ENCODE results near the gene KYNU. TPM values are rescaled to one million over a fixed set of nuclear protein-coding genes. Genes with fewer than 3 reads are reported as not detected.
A peak's percentile ranks its signal among the peaks of the same experiment; 100 is the strongest.
"Not testable (repeated sequence)": the region's sequence is repeated elsewhere in the genome, so short reads cannot be mapped to it uniquely, and the experiment has no call there.

KYNU gene
- total RNA-seq, 1 experiment from 2014 or later = not detected

- Histone ChIP-seq H3K36me3 (no peaks in the 10 kb centered on the region), H3K27ac (no peak overlapping the region), H3K9me3 (replicated peaks) (no peaks in the 10 kb centered on the region), H3K27me3 (replicated peaks) (no peaks in the 10 kb centered on the region), H3K4me3 (no peak overlapping the region), H3K4me1 (replicated peaks) (no peaks in the 10 kb centered on the region)
- DNase-seq (ENCODE audit: low read depth in 1 of 2, low spot score in 2 of 2) = no peak
Measured at GRCh38 chr2:142993771-142994170, 116.3 kb downstream of the KYNU start.

DNA sequence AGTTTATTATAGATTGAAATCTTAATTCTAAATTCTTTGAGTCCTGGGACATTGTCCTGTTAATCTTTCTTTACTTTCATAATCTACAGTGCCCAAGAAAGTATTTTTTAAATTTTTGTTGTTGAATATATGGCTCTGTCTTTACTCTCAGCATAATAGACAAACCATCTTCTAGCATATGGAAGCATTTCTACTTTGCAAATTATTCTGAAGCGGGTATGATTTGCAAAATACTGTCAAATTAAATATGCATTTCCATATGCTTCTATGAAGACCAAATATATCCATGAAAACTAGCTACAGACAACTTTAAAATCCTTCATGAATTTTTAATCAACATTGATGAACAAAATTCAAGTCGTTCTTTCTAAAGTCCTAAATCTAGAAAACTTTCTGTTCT is 117.2 kb downstream of the KYNU start:
- H3K27me3 ChIP-seq (replicated peaks) = no peaks in the 10 kb centered on the region
- no peak overlapping the region for H3K27ac ChIP-seq
- no peaks in the 10 kb centered on the region for H3K9me3 ChIP-seq (replicated peaks)
- no peaks in the 10 kb centered on the region for H3K4me1 ChIP-seq (replicated peaks)
- no peak for DNase-seq (ENCODE audit: low read depth in 1 of 2, low spot score in 2 of 2)
- no peaks in the 10 kb centered on the region for H3K36me3 ChIP-seq
- H3K4me3 ChIP-seq = no peak overlapping the region

DNA sequence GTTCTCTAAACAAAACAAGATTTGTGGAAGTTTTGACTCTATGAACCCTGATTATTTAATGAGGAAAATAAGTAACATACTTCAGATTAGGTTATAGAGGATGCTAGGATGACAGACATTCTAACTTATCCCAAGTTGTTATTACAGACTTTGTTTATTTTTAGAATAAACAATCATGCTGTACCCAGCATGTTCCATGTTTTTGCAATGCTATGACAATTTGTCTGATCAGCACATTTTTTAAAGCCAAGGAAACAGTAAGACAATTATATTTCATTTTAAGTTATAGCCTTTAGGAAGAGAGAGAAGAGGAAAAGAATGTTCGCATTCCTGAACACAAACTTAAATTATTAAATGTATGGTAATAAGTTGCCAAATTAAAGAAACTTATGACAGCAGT is 119.8 kb downstream of the KYNU start:
- H3K27ac ChIP-seq = no peak overlapping the region
- H3K4me1 ChIP-seq (replicated peaks) = no peaks in the 10 kb centered on the region
- H3K36me3 ChIP-seq = no peaks in the 10 kb centered on the region
- no peaks in the 10 kb centered on the region for H3K27me3 ChIP-seq (replicated peaks)
- no peaks in the 10 kb centered on the region for H3K9me3 ChIP-seq (replicated peaks)
- DNase-seq (ENCODE audit: low read depth in 1 of 2, low spot score in 2 of 2) = no peak
- H3K4me3 ChIP-seq = no peak overlapping the region

- Histone ChIP-seq H3K4me1 (replicated peaks) (no peaks in the 10 kb centered on the region), H3K4me3 (no peak overlapping the region), H3K27ac (no peak overlapping the region), H3K9me3 (replicated peaks) (no peaks in the 10 kb centered on the region), H3K27me3 (replicated peaks) (no peaks in the 10 kb centered on the region), H3K36me3 (no peaks in the 10 kb centered on the region)
- no peak for DNase-seq (ENCODE audit: low read depth in 1 of 2, low spot score in 2 of 2)
Measured at GRCh38 chr2:143000599-143000998, 123.1 kb downstream of the KYNU start.

DNA sequence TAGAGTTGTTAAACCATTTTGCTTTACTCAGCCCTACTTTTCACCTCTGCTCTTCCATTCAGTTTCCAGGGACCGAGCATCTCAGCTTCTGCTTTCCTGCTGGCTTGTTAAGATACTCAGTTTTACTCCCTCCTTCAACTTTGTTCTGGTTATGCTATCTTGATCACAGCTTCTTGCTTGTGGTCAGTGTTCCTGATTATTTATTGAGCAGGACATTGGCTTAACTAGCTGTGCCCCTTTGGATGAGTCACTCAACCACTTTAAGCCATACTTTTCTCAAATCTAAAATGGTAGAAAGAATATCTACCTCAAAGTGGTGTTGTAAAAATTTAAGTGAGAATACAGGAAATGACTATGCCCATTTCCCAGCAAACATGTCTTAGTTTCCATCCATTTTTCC is 124.0 kb downstream of the KYNU start:
- H3K4me1 ChIP-seq (replicated peaks) = no peaks in the 10 kb centered on the region
- H3K9me3 ChIP-seq (replicated peaks) = no peaks in the 10 kb centered on the region
- H3K27me3 ChIP-seq (replicated peaks) = no peaks in the 10 kb centered on the region
- no peak for DNase-seq (ENCODE audit: low read depth in 1 of 2, low spot score in 2 of 2)
- no peak overlapping the region for H3K27ac ChIP-seq
- H3K36me3 ChIP-seq = no peaks in the 10 kb centered on the region
- no peak overlapping the region for H3K4me3 ChIP-seq

DNA sequence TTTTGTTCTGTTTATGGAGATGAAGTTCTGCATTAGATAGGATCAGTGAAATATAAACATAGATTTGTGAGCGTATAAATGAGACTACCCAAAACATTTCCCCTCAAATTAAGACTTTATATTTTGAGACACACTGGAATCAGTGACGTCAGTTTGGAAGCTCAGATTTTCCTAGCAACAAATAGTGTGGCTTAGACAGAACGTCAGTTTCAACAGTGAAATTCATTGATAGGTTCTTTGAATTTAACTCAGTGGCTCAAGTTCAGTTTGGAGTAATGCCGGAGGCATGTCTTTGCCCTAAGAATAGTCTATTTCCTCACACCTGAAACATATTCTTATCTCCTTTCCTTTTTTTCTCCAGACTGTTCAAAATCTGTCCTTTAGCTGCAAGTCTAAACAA is 138.2 kb downstream of the KYNU start:
- no peaks in the 10 kb centered on the region for H3K4me1 ChIP-seq (replicated peaks)
- H3K27me3 ChIP-seq (replicated peaks) = no peaks in the 10 kb centered on the region
- H3K9me3 ChIP-seq (replicated peaks) = no peaks in the 10 kb centered on the region
- no peak overlapping the region for H3K4me3 ChIP-seq
- H3K27ac ChIP-seq = no peak overlapping the region
- no peaks in the 10 kb centered on the region for H3K36me3 ChIP-seq
- DNase-seq (ENCODE audit: low read depth in 1 of 2, low spot score in 2 of 2) = no peak

GRCh38 chr2:143026411-143027054 is 149.1 kb downstream of the KYNU start:
- no peak for DNase-seq (ENCODE audit: low read depth in 1 of 2, low spot score in 2 of 2)
- no peaks in the 10 kb centered on the region for H3K36me3 ChIP-seq
- H3K27me3 ChIP-seq (replicated peaks) = no peaks in the 10 kb centered on the region
- H3K4me1 ChIP-seq (replicated peaks) = no peaks in the 10 kb centered on the region
- no peaks in the 10 kb centered on the region for H3K9me3 ChIP-seq (replicated peaks)
- H3K4me3 ChIP-seq = no peak overlapping the region
- H3K27ac ChIP-seq = no peak overlapping the region

- Histone ChIP-seq H3K9me3 (replicated peaks) (no peaks in the 10 kb centered on the region), H3K36me3 (no peaks in the 10 kb centered on the region), H3K27me3 (replicated peaks) (no peaks in the 10 kb centered on the region), H3K4me1 (replicated peaks) (no peaks in the 10 kb centered on the region), H3K4me3 (no peak overlapping the region), H3K27ac (no peak overlapping the region)
- no peak for DNase-seq (ENCODE audit: low read depth in 1 of 2, low spot score in 2 of 2)
Measured at GRCh38 chr2:143029141-143029540, 151.7 kb downstream of the KYNU start.

DNA sequence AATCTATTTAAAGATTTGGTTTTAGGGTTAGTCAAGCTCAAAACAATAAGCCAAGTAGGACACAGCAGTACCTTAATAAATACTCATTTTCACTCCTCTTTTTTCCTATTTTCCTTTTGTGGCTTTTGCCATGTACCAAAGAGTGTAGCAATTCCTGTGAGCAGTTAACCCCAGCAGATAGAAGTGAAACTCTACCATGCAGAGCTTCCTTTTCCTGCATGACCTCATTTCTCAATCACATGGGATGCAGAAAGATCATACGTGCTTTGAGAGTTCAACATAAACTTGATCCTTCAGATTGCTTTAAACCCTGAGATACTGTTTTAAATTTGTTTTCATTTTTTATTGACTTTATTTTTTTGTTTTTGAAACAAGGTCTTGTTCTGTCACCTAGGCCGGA is 152.7 kb downstream of the KYNU start:
- H3K27me3 ChIP-seq (replicated peaks) = no peaks in the 10 kb centered on the region
- no peak for DNase-seq (ENCODE audit: low read depth in 1 of 2, low spot score in 2 of 2)
- no peaks in the 10 kb centered on the region for H3K36me3 ChIP-seq
- no peak overlapping the region for H3K27ac ChIP-seq
- no peak overlapping the region for H3K4me3 ChIP-seq
- H3K4me1 ChIP-seq (replicated peaks) = no peaks in the 10 kb centered on the region
- no peaks in the 10 kb centered on the region for H3K9me3 ChIP-seq (replicated peaks)

GRCh38 chr2:143034292-143035074 is 157.0 kb downstream of the KYNU start:
- peak; percentile 39 to 65 for DNase-seq (ENCODE audit: low read depth in 1 of 2, low spot score in 2 of 2)
- H3K4me1 ChIP-seq (replicated peaks) = no peaks in the 10 kb centered on the region
- no peak overlapping the region for H3K4me3 ChIP-seq
- H3K36me3 ChIP-seq = no peaks in the 10 kb centered on the region
- H3K9me3 ChIP-seq (replicated peaks) = no peaks in the 10 kb centered on the region
- H3K27ac ChIP-seq = no peak overlapping the region
- H3K27me3 ChIP-seq (replicated peaks) = no peaks in the 10 kb centered on the region

DNA sequence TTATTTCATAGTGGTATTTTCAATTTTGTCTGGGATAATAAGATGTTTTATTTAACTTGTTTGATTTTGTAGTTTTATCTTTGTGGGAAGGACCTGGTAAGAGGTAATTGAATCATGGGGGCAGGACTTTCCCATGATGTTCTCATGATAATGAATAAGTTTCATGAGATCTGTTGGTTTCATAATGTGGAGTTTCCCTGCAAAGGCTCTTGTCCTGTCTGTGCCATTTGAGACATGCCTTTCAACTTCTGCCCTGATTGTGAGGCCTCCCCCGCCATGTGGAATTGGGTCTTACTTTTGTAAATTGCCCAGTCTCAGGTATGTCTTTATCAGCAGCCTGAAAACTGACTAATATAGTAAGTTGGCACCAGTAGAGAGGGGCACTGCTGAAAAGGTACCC is 174.0 kb downstream of the KYNU start:
- no peak overlapping the region for H3K27ac ChIP-seq
- H3K36me3 ChIP-seq = no peaks in the 10 kb centered on the region
- no peaks in the 10 kb centered on the region for H3K4me1 ChIP-seq (replicated peaks)
- DNase-seq (ENCODE audit: low read depth in 1 of 2, low spot score in 2 of 2) = no peak
- H3K4me3 ChIP-seq = no peak overlapping the region
- H3K9me3 ChIP-seq (replicated peaks) = no peaks in the 10 kb centered on the region
- 0 out of 2 replicates have a peak, but pooled peaks cover 4% of the 10 kb centered on the region for H3K27me3 ChIP-seq (replicated peaks)

DNA sequence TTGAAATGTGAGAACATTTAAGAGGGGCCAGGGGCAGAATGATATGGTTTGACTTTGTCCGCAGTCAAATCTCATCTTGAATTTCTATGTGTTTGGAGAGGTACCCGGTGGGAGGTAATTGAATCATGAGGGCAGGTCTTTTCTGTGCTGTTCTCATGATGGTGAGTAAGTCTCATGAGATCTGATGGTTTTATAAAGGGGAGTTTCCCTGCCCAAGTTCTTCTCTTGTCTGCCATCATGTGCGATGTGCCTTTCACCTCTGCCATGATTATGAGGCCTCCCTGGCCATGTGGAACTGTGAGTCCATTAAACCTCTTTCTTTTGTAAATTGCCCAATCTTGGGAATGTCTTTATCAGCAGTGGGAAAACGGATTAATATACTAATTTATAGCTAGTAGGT is 176.0 kb downstream of the KYNU start:
- H3K4me1 ChIP-seq (replicated peaks); H3K36me3 ChIP-seq; H3K27me3 ChIP-seq (replicated peaks); DNase-seq (ENCODE audit: low read depth in 1 of 2, low spot score in 2 of 2); H3K4me3 ChIP-seq; H3K27ac ChIP-seq; H3K9me3 ChIP-seq (replicated peaks): not testable (repeated sequence)

- no peak for DNase-seq (ENCODE audit: low read depth in 1 of 2, low spot score in 2 of 2)
- H3K9me3 ChIP-seq (replicated peaks) = no peaks in the 10 kb centered on the region
Measured at GRCh38 chr2:143056550-143056949, 179.1 kb downstream of the KYNU start.

DNA sequence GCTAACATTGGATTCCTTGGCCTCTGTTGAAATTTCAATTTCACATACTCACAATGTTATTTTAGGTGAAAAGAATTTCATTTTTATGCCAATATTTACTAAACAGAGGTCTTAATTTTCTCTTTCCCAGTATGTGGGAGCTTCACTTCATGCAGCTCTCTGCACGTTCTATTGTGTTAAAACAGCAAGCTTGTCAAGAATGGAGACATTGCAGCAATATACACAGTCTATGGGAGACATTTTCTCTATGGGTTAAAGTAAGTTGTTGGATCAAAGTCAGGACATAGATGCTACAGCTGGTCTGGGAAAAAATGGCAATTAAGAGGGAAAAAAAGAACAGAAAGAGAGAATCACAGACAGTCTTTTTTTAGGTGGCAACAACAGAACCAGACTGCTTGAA is 181.4 kb downstream of the KYNU start:
- no peaks in the 10 kb centered on the region for H3K4me1 ChIP-seq (replicated peaks)
- no peak overlapping the region for H3K27ac ChIP-seq
- H3K36me3 ChIP-seq = no peaks in the 10 kb centered on the region
- H3K9me3 ChIP-seq (replicated peaks) = no peaks in the 10 kb centered on the region
- no peaks in the 10 kb centered on the region for H3K27me3 ChIP-seq (replicated peaks)
- no peak for DNase-seq (ENCODE audit: low read depth in 1 of 2, low spot score in 2 of 2)
- no peak overlapping the region for H3K4me3 ChIP-seq

More at GRCh38 chr2:143056550-143056949, 179.1 kb downstream of the KYNU start:
- no peak overlapping the region for H3K4me3 ChIP-seq
- H3K27ac ChIP-seq = no peak overlapping the region
- H3K36me3 ChIP-seq = no peaks in the 10 kb centered on the region
- no peaks in the 10 kb centered on the region for H3K27me3 ChIP-seq (replicated peaks)
- H3K4me1 ChIP-seq (replicated peaks) = no peaks in the 10 kb centered on the region
